ENCODE data around the gene EXOSC7.

Gene EXOSC7

DNA sequence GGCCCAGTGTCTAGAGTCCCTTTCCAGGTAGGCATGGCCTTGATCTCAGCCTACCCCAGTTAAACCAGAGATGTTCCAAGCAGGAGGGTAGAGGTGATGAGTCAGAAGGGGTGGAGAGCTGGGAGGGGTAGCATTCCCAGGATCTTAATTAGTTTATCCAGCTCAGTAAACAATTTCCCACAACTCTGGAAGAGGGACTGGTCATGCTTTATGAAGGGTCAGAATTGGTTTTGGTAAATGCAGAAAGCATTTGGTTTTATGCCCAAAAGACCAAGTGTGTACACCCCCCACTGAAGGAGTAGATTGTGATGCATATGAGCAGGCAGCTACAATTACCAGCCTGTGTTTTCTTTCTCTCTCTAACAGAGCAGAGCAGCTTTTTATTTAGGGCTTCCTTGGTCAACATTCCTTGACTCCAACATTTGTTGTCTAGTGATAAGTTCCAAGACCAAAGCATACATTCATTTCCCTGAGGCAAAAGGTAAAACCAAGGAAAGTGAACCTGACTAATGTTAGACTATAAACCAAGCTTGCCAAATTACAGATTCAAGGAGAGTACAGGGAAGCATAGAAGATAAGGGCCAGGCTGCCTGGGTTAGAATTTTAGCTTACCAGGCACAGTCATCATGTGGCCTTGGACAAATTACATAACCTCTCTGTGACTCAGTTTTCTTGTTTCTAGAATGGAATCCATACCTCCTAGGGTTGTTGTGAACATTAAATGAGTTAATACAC is 17.6 kb downstream of the EXOSC7 start:
- H3K27me3 ChIP-seq (ENCODE audit: control insufficient read depth, insufficient read depth, low read length): no peaks in the 10 kb centered on the region
- H3K9ac ChIP-seq (ENCODE audit: low read depth, low read length): no peak overlapping the region
- peak overlapping the region; percentile 43 for H3K27ac ChIP-seq (ENCODE audit: low read depth, low read length)
- 0 out of 2 replicates have a peak overlapping the region, but pooled peaks have one; percentile 3 for H3K4me3 ChIP-seq (ENCODE audit: low read depth, low read length)
- H3K4me1 ChIP-seq (ENCODE audit: control insufficient read depth, insufficient read depth, low read length): peaks cover 26% of the 10 kb centered on the region
- no peaks in the 10 kb centered on the region for H3K9me3 ChIP-seq (ENCODE audit: control insufficient read depth, insufficient read depth, low read length)
- peaks cover 88% of the 10 kb centered on the region for H3K36me3 ChIP-seq (ENCODE audit: control insufficient read depth, insufficient read depth, low read length)

DNA sequence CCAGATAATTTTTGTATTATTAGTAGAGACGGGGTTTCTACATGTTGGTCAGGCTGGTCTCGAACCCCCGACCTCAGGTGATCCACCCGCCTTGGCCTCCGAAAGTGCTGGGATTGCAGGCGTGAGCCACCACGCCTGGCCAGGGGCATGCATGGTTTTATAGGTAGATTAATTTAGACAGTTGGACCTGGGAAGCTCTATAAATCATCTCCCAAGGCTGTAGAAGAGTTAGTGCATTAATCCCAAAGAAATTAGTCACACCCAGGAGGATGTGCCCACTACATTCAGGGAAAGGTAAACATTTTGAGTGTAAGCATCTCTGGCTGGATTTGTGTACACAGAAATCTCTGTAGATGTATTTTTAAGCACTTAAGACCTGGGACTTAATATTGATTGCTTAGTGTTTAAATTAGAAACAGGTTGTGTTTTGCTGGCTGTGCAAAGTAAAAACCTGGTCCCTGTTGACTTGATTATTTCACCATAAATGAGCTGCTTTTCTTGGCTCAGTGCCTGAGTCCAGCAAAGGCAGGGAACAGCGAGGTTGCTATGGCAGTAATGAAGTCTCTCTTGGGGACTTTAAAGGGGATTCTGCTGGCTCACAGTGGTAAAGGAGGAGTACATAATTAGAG is 19.2 kb downstream of the EXOSC7 start:
- peaks cover 21% of the 10 kb centered on the region for H3K4me1 ChIP-seq (ENCODE audit: control insufficient read depth, insufficient read depth, low read length)
- no peak overlapping the region for H3K9ac ChIP-seq (ENCODE audit: low read depth, low read length)
- no peak overlapping the region for H3K27ac ChIP-seq (ENCODE audit: low read depth, low read length)
- no peak overlapping the region for H3K4me3 ChIP-seq (ENCODE audit: low read depth, low read length)
- H3K9me3 ChIP-seq (ENCODE audit: control insufficient read depth, insufficient read depth, low read length): no peaks in the 10 kb centered on the region
- H3K27me3 ChIP-seq (ENCODE audit: control insufficient read depth, insufficient read depth, low read length): no peaks in the 10 kb centered on the region
- peaks cover 89% of the 10 kb centered on the region for H3K36me3 ChIP-seq (ENCODE audit: control insufficient read depth, insufficient read depth, low read length)

DNA sequence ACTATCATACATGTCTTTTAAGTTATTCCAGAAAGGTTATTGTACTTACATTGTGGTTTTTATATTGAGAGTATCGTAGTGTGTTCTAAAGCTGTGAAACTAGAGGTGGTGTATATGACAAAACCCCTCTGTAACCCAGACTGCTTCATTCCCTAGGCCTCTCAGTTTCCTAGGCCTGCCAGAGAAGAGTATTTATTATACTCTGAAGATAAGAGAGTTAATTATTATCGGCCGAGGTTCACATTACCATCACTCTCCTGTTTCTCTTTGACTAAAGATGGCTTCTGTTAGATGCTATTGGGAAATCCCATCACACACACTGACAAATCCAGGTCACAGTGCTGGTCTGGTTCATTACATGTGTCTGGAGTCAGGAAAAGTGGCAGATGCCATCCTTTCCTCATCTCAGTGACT is 20.5 kb downstream of the EXOSC7 start:
- H3K27me3 ChIP-seq (ENCODE audit: control insufficient read depth, insufficient read depth, low read length): no peaks in the 10 kb centered on the region
- no peak overlapping the region for H3K27ac ChIP-seq (ENCODE audit: low read depth, low read length)
- H3K9ac ChIP-seq (ENCODE audit: low read depth, low read length): no peak overlapping the region
- no peaks in the 10 kb centered on the region for H3K9me3 ChIP-seq (ENCODE audit: control insufficient read depth, insufficient read depth, low read length)
- no peak overlapping the region for H3K4me3 ChIP-seq (ENCODE audit: low read depth, low read length)
- H3K4me1 ChIP-seq (ENCODE audit: control insufficient read depth, insufficient read depth, low read length): peaks cover 21% of the 10 kb centered on the region
- peaks cover 89% of the 10 kb centered on the region for H3K36me3 ChIP-seq (ENCODE audit: control insufficient read depth, insufficient read depth, low read length)

GRCh38 chr3:44999782-45000181 is 23.7 kb downstream of the EXOSC7 start:
- Histone ChIP-seq H3K4me1 (ENCODE audit: control insufficient read depth, insufficient read depth, low read length) (no peaks in the 10 kb centered on the region), H3K27me3 (ENCODE audit: control insufficient read depth, insufficient read depth, low read length) (no peaks in the 10 kb centered on the region), H3K9ac (ENCODE audit: low read depth, low read length) (no peak overlapping the region), H3K4me3 (ENCODE audit: low read depth, low read length) (no peak overlapping the region), H3K9me3 (ENCODE audit: control insufficient read depth, insufficient read depth, low read length) (peaks cover 15% of the 10 kb centered on the region; the same call in 1 of the 2 replicates), H3K27ac (ENCODE audit: low read depth, low read length) (no peak overlapping the region), H3K36me3 (ENCODE audit: control insufficient read depth, insufficient read depth, low read length) (peaks cover 95% of the 10 kb centered on the region)

- no peaks in the 10 kb centered on the region for H3K27me3 ChIP-seq (ENCODE audit: control insufficient read depth, insufficient read depth, low read length)
- H3K9ac ChIP-seq (ENCODE audit: low read depth, low read length): no peak overlapping the region
- H3K9me3 ChIP-seq (ENCODE audit: control insufficient read depth, insufficient read depth, low read length): peaks cover 15% of the 10 kb centered on the region; the same call in 1 of the 2 replicates
- H3K4me3 ChIP-seq (ENCODE audit: low read depth, low read length): no peak overlapping the region
- H3K27ac ChIP-seq (ENCODE audit: low read depth, low read length): no peak overlapping the region
- H3K4me1 ChIP-seq (ENCODE audit: control insufficient read depth, insufficient read depth, low read length): no peaks in the 10 kb centered on the region
- H3K36me3 ChIP-seq (ENCODE audit: control insufficient read depth, insufficient read depth, low read length): peaks cover 97% of the 10 kb centered on the region
Observed at GRCh38 chr3:45000823-45001222, 24.8 kb downstream of the EXOSC7 start.

DNA sequence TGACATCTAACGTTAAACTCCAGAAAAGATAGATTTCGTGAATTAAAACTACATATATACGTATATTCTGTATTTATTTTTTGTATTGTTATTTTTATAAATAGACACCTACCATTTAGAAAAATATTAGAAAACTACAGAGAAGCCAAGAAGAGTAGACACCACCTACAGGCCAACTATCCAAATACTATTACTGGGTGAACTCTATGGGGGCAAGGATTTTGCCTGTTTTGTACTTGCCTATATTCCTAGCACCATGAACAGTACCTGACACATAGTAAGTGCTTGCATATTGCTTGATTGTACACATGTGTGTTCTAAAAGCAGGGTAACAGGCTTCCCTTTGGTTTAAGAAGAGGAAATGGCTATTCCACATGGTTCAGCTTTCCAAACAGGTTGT is 25.7 kb downstream of the EXOSC7 start:
- no peak overlapping the region for H3K9ac ChIP-seq (ENCODE audit: low read depth, low read length)
- H3K4me3 ChIP-seq (ENCODE audit: low read depth, low read length): no peak overlapping the region
- H3K4me1 ChIP-seq (ENCODE audit: control insufficient read depth, insufficient read depth, low read length): no peaks in the 10 kb centered on the region
- no peak overlapping the region for H3K27ac ChIP-seq (ENCODE audit: low read depth, low read length)
- H3K27me3 ChIP-seq (ENCODE audit: control insufficient read depth, insufficient read depth, low read length): no peaks in the 10 kb centered on the region
- peaks cover 89% of the 10 kb centered on the region for H3K36me3 ChIP-seq (ENCODE audit: control insufficient read depth, insufficient read depth, low read length)
- peaks cover 15% of the 10 kb centered on the region; the same call in 1 of the 2 replicates for H3K9me3 ChIP-seq (ENCODE audit: control insufficient read depth, insufficient read depth, low read length)

- no peak overlapping the region for H3K27ac ChIP-seq (ENCODE audit: low read depth, low read length)
- no peak overlapping the region for H3K4me3 ChIP-seq (ENCODE audit: low read depth, low read length)
- no peaks in the 10 kb centered on the region for H3K27me3 ChIP-seq (ENCODE audit: control insufficient read depth, insufficient read depth, low read length)
- no peak overlapping the region for H3K9ac ChIP-seq (ENCODE audit: low read depth, low read length)
- peaks cover 15% of the 10 kb centered on the region; the same call in 1 of the 2 replicates for H3K9me3 ChIP-seq (ENCODE audit: control insufficient read depth, insufficient read depth, low read length)
- peaks cover 89% of the 10 kb centered on the region for H3K36me3 ChIP-seq (ENCODE audit: control insufficient read depth, insufficient read depth, low read length)
- no peaks in the 10 kb centered on the region for H3K4me1 ChIP-seq (ENCODE audit: control insufficient read depth, insufficient read depth, low read length)
Observed at GRCh38 chr3:45002139-45002660, 26.2 kb downstream of the EXOSC7 start.

DNA sequence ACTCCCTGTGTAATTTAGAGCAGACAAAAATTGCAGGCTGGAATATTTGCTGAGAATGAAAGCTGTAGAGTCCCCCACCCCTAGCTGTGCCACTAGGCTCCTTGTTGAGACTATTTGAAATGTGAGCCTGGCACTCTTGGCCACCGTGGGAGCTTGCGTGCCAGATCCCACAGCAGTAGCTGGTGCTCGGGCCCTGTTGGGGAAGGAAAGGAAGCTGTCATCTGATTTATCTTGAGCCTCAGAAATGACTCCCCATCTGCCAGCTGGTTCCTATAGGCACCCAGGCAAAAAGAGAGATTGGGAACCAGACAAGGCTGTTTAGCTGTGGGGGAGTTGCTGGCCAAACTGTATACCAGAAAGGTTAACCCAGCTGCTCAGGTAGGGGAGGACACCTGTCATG is 26.7 kb downstream of the EXOSC7 start:
- Histone ChIP-seq H3K4me1 (ENCODE audit: control insufficient read depth, insufficient read depth, low read length) (no peaks in the 10 kb centered on the region), H3K4me3 (ENCODE audit: low read depth, low read length) (no peak overlapping the region), H3K27ac (ENCODE audit: low read depth, low read length) (no peak overlapping the region), H3K36me3 (ENCODE audit: control insufficient read depth, insufficient read depth, low read length) (peaks cover 89% of the 10 kb centered on the region), H3K9me3 (ENCODE audit: control insufficient read depth, insufficient read depth, low read length) (peaks cover 15% of the 10 kb centered on the region; the same call in 1 of the 2 replicates), H3K27me3 (ENCODE audit: control insufficient read depth, insufficient read depth, low read length) (no peaks in the 10 kb centered on the region), H3K9ac (ENCODE audit: low read depth, low read length) (no peak overlapping the region)

GRCh38 chr3:45003406-45003805 is 27.4 kb downstream of the EXOSC7 start:
- Histone ChIP-seq H3K27ac (ENCODE audit: low read depth, low read length) (no peak overlapping the region), H3K36me3 (ENCODE audit: control insufficient read depth, insufficient read depth, low read length) (peaks cover 89% of the 10 kb centered on the region), H3K4me1 (ENCODE audit: control insufficient read depth, insufficient read depth, low read length) (no peaks in the 10 kb centered on the region), H3K9me3 (ENCODE audit: control insufficient read depth, insufficient read depth, low read length) (peaks cover 15% of the 10 kb centered on the region; the same call in 1 of the 2 replicates), H3K27me3 (ENCODE audit: control insufficient read depth, insufficient read depth, low read length) (no peaks in the 10 kb centered on the region), H3K9ac (ENCODE audit: low read depth, low read length) (no peak overlapping the region), H3K4me3 (ENCODE audit: low read depth, low read length) (no peak overlapping the region)

DNA sequence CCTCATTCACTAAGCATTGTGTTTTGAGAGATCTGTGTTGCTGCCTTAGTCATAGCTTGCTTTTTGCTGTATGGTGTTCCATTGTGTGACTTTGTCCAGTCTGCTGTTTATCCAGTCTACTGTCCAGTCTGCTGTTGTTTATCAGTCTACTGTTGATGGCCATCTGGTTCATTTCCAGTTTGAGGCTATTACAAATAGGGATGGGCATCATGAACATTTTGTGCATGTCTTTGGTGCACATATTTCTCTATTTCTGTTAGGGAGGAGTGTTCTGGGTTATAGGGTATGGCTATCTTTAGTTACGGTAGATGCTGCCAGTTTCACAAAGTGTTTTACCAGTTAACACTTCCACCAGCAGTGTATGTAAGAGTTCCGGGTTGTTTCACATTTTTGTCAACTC is 27.8 kb downstream of the EXOSC7 start:
- Histone ChIP-seq H3K9me3 (ENCODE audit: control insufficient read depth, insufficient read depth, low read length) (peaks cover 15% of the 10 kb centered on the region; the same call in 1 of the 2 replicates), H3K27me3 (ENCODE audit: control insufficient read depth, insufficient read depth, low read length) (no peaks in the 10 kb centered on the region), H3K36me3 (ENCODE audit: control insufficient read depth, insufficient read depth, low read length) (peaks cover 89% of the 10 kb centered on the region), H3K4me3 (ENCODE audit: low read depth, low read length) (no peak overlapping the region), H3K27ac (ENCODE audit: low read depth, low read length) (no peak overlapping the region), H3K4me1 (ENCODE audit: control insufficient read depth, insufficient read depth, low read length) (no peaks in the 10 kb centered on the region), H3K9ac (ENCODE audit: low read depth, low read length) (no peak overlapping the region)

- no peak overlapping the region for H3K4me3 ChIP-seq (ENCODE audit: low read depth, low read length)
- H3K4me1 ChIP-seq (ENCODE audit: control insufficient read depth, insufficient read depth, low read length): no peaks in the 10 kb centered on the region
- H3K27me3 ChIP-seq (ENCODE audit: control insufficient read depth, insufficient read depth, low read length): no peaks in the 10 kb centered on the region
- peaks cover 87% of the 10 kb centered on the region for H3K36me3 ChIP-seq (ENCODE audit: control insufficient read depth, insufficient read depth, low read length)
- H3K9ac ChIP-seq (ENCODE audit: low read depth, low read length): no peak overlapping the region
- peaks cover 15% of the 10 kb centered on the region; the same call in 1 of the 2 replicates for H3K9me3 ChIP-seq (ENCODE audit: control insufficient read depth, insufficient read depth, low read length)
- no peak overlapping the region for H3K27ac ChIP-seq (ENCODE audit: low read depth, low read length)
Observed at GRCh38 chr3:45007091-45007490, 31.0 kb downstream of the EXOSC7 start.
